IMR-90 (cell line): Measurements from ENCODE around the gene MOB2. TPM values are rescaled to one million over a fixed set of nuclear protein-coding genes. Genes with fewer than 3 reads are reported as not detected.
A peak's percentile ranks its signal among the peaks of the same experiment; 100 is the strongest.

Source experiments
- ATAC-seq: fragments of 200-7000 bp; cut with Tn5 transposase; 2 replicates; pipeline ENCODE4 v1.9.1; 2020; ENCODE audit warnings: low read depth, mild to moderate bottlenecking, moderate library complexity
- BruUV-seq: library from RNA; stranded (reverse); fragments of 400-500 nt; replicated peaks from 2 replicates; lab custom pipeline; 2021; lab: Mats Ljungman, UMichigan
- CTCF ChIA-PET: fragments of 300-600 bp; formaldehyde crosslinking; extraction: SDS; loops from one replicate; lab custom pipeline; 2021; ENCODE audit warnings: antibody characterized with exemption; lab: Yijun Ruan, JAX
- POLR2A ChIA-PET: fragments of 300-600 bp; sonication (Branson Sonifier 250); formaldehyde crosslinking; loops from one replicate; lab custom pipeline; 2022; ENCODE audit warnings: antibody characterized with exemption; ENCODE audit not compliant: unreplicated experiment; lab: Charles Lee
- DNase-seq: peaks from one replicate; pipeline ENCODE4 v3.0.0; 2013
- H2AFZ ChIP-seq: replicated peaks from 2 replicates; pipeline ENCODE3; 2013; ENCODE audit warnings: low read length, mild to moderate bottlenecking; ENCODE audit not compliant: poor library complexity
- H2AK5ac ChIP-seq: 2 replicates; pipeline ENCODE4 v1.6.1; 2013; ENCODE audit warnings: low read depth, low read length, inconsistent platforms
- H2AK9ac ChIP-seq: replicated peaks from 2 replicates; pipeline ENCODE3; 2013; ENCODE audit warnings: mild to moderate bottlenecking, low read depth, low read length, moderate library complexity; ENCODE audit not compliant: poor library complexity
- H2BK120ac ChIP-seq: 2 replicates; pipeline ENCODE4 v1.6.1; 2013; ENCODE audit warnings: low read depth, low read length, inconsistent platforms
- H2BK15ac ChIP-seq: 3 replicates; pipeline ENCODE4 v1.6.1; 2013; ENCODE audit warnings: low read depth, low read length, inconsistent platforms
- H2BK20ac ChIP-seq: 2 replicates; pipeline ENCODE4 v1.6.1; 2013; ENCODE audit warnings: low read depth, mild to moderate bottlenecking, inconsistent platforms, low read length, moderate library complexity
- H2BK5ac ChIP-seq: 2 replicates; pipeline ENCODE4 v1.6.1; 2013; ENCODE audit warnings: mild to moderate bottlenecking, low read depth, low read length, inconsistent platforms; ENCODE audit not compliant: poor library complexity, severe bottlenecking
- H3K14ac ChIP-seq: replicated peaks from 2 replicates; pipeline ENCODE4 v1.6.1; 2013; ENCODE audit warnings: low read depth, low read length, inconsistent platforms
- H3K18ac ChIP-seq: 2 replicates; pipeline ENCODE4 v1.6.1; 2013; ENCODE audit warnings: low read depth, low read length, control low read depth
- H3K23ac ChIP-seq: 2 replicates; pipeline ENCODE4 v1.6.1; 2013; ENCODE audit warnings: low read depth, low read length, inconsistent platforms
- H3K27ac ChIP-seq: 2 replicates; pipeline ENCODE4 v1.5.1; 2013; ENCODE audit warnings: mild to moderate bottlenecking, control low read depth, low read length; ENCODE audit not compliant: insufficient read depth
- H3K27me3 ChIP-seq: 2 replicates; pipeline ENCODE4 v1.6.1; 2013; ENCODE audit warnings: low read length; ENCODE audit not compliant: control insufficient read depth, insufficient read depth
- H3K36me3 ChIP-seq: 2 replicates; pipeline ENCODE4 v1.6.1; 2013; ENCODE audit warnings: low read length, mixed read lengths; ENCODE audit not compliant: control insufficient read depth, insufficient read depth
- H3K4ac ChIP-seq: 2 replicates; pipeline ENCODE4 v1.6.1; 2013; ENCODE audit warnings: low read depth, low read length, inconsistent platforms
- H3K4me1 ChIP-seq: 2 replicates; pipeline ENCODE4 v1.6.1; 2013; ENCODE audit warnings: low read length, mixed read lengths; ENCODE audit not compliant: control insufficient read depth, insufficient read depth
- H3K4me2 ChIP-seq: 2 replicates; pipeline ENCODE4 v1.6.1; 2013; ENCODE audit warnings: low read depth, mild to moderate bottlenecking, control low read depth, low read length, moderate library complexity
- H3K4me3 ChIP-seq: 2 replicates; pipeline ENCODE4 v1.5.1; 2013; ENCODE audit warnings: low read depth, mild to moderate bottlenecking, control low read depth, low read length, moderate library complexity; ENCODE audit not compliant: insufficient read depth
- H3K56ac ChIP-seq: 2 replicates; pipeline ENCODE4 v1.6.1; 2013; ENCODE audit warnings: low read length, inconsistent platforms; ENCODE audit not compliant: insufficient read depth; ENCODE audit errors: extremely low read depth
- H3K79me1 ChIP-seq, 2 experiments: 2 replicates each; pipeline ENCODE4 v1.6.1; 2013; ENCODE audit warnings: low read length in 2 of 2, inconsistent platforms in 1 of 2, low read depth in 1 of 2
- H3K9ac ChIP-seq: 2 replicates; pipeline ENCODE4 v1.6.1; 2013; ENCODE audit warnings: low read depth, low read length, control low read depth
- H3K9me1 ChIP-seq: 2 replicates; pipeline ENCODE4 v1.6.1; 2013; ENCODE audit warnings: low read length, inconsistent platforms; ENCODE audit not compliant: insufficient read depth
- H3K9me3 ChIP-seq: 2 replicates; pipeline ENCODE4 v1.6.1; 2013; ENCODE audit warnings: low read length; ENCODE audit not compliant: control insufficient read depth, insufficient read depth
- H4K20me1 ChIP-seq: 2 replicates; pipeline ENCODE4 v1.6.1; 2013; ENCODE audit warnings: low read length, inconsistent platforms; ENCODE audit not compliant: insufficient read depth
- H4K5ac ChIP-seq: 2 replicates; pipeline ENCODE4 v1.6.1; 2013; ENCODE audit warnings: mild to moderate bottlenecking, low read depth, low read length, control low read depth
- H4K8ac ChIP-seq, 2 experiments: 2 replicates each; pipeline ENCODE4 v1.6.1; 2013; ENCODE audit warnings: low read depth in 2 of 2, low read length in 2 of 2, control low read depth in 1 of 2, inconsistent platforms in 1 of 2
- H4K91ac ChIP-seq: 2 replicates; pipeline ENCODE4 v1.6.1; 2013; ENCODE audit warnings: low read depth, low read length, inconsistent platforms; ENCODE audit not compliant: insufficient read depth
- RFX5 ChIP-seq: IDR thresholded peaks from 2 replicates; pipeline ENCODE4 v1.8.0; 2012; ENCODE audit warnings: low read depth, mild to moderate bottlenecking, low read length, moderate library complexity
- WGBS, 2 experiments: methylation state at CpG; one replicate each; pipeline versions ENCODE4 v1.1.5 to v1.1.7; 2013; ENCODE audit warnings: missing lambda C conversion rate in 2 of 2; ENCODE audit not compliant: insufficient read length in 1 of 2; ENCODE audit errors: extremely low coverage in 2 of 2; 5-methylcytosine and 5-hydroxymethylcytosine counted together
- dilution Hi-C: fragments of 300-500 bp; cut with HindIII; formaldehyde crosslinking; loops from one replicate; pipeline ENCODE4 v1.14.3; 2018; ENCODE audit warnings: low sequenced_read_pairs; ENCODE audit not compliant: unreplicated experiment
- in situ Hi-C: fragments of 300-500 bp; cut with MboI; formaldehyde crosslinking; loops from 3 replicates; pipeline ENCODE4 v1.14.3; 2019; ENCODE audit warnings: low sequenced_read_pairs, inconsistent platforms, mixed read lengths
- intact Hi-C: fragments of 100-400 bp; cut with micrococcal nuclease; formaldehyde crosslinking; loops from 2 replicates; pipeline ENCODE4 v1.10.0; 2022
- polyA plus RNA-seq, 3 experiments: library from polyadenylated mRNA; depleted of rRNA; stranded (reverse); fragments of >200 nt; gene quantifications; 2 replicates each; pipeline ENCODE4 v1.2.3, GENCODE V29; 2012; ENCODE audit warnings: low replicate concordance in 1 of 3
- total RNA-seq: library from RNA; depleted of rRNA; stranded (reverse); fragments of >200 nt; gene quantifications from 2 replicates; pipeline ENCODE4 v1.2.3, GENCODE V29; 2012
- TF ChIP-seq, protein P1 (sequence below): conservative IDR thresholded peaks from 2 replicates; pipeline ENCODE4 v1.5.1; 2012; ENCODE audit warnings: mild to moderate bottlenecking, low read depth, low read length, improper control_type of control experiment

The MOB2 gene
- total and polyA plus RNA-seq, 2 of the 4 experiments (the other 2 are of a cell fraction), result 23.7 to 36.2 TPM

DNA sequence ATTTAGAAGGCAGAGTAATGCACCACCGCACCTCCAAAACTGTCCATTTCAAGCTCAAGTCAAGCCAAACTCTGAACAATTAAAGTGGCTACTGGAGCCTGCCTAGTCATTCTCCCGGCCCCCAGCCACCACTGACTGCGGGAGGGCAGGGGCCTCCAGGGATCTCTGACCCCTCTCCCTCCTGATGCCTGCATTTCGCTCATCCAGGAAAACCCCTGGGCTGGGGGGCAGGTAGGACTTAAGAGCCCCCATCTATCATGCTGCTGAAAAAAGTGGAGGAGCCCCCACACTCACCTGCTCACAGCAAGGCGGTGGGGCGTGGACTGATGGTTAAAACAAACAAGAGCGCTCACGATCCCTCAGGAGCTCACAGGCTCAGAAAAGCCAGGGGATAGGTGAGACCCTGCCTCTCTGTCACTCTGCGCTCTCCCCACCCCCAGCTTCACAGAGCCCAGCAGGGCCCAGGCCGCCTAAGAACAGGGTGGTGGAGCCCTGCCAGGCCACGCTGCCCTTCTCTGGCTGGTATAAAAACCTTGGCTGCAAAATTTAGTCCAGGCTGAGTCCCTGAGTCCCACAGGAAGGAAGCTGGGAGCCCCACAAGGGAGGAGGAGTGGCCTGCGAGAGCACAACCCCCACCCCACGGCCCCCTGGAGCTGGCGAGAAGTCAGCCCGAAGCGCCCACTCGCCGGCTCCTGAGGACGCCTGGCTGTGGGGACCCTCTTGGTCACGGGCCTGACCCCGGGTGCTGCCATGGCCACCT lies 21.0 kb upstream of the MOB2 start (continued):
- no peak for TF ChIP-seq RFX5

DNA sequence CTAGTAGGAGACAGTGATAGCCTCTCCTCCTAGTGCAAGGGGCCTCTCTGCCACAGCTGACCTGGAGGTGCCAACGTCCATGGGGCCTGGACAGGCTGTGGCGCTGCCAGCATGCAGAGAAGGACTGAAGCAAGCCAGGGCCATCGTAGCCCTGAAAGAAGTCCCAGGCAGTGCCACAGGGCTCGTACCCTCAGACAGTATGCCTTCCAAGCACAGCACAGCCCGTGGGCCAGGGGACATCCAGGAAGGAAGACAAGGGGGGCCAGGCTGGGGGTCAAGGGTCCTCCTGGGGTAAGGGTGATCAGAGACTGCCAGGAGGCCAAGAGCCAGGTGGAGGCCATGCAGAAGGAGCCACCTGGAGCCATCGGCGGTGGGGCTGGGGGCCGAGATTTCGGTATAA lies 20.4 kb upstream of the MOB2 start:
- BruUV-seq, result no TSS peak
- Histone ChIP-seq H3K27me3 (no peaks in the 10 kb centered on the region), H3K9ac (no peak overlapping the region), H3K14ac (no peak overlapping the region), H3K4me3 (no peak overlapping the region), H3K27ac (no peak overlapping the region), H3K9me1 (no peaks in the 10 kb centered on the region), H3K36me3 (no peaks in the 10 kb centered on the region), H2AK5ac (no peak overlapping the region), H3K79me1 (peaks cover 8 to 65% of the 10 kb centered on the region in 2 experiments), H3K18ac (no peak overlapping the region), H3K4ac (no peak overlapping the region), H4K5ac (no peak overlapping the region), H2BK5ac (no peak overlapping the region), H3K4me1 (no peaks in the 10 kb centered on the region; the same call in 1 of the 2 replicates), H2BK15ac (no peak overlapping the region), H4K20me1 (peaks cover 86% of the 10 kb centered on the region), H2BK20ac (no peak overlapping the region), H3K9me3 (no peaks in the 10 kb centered on the region), H3K4me2 (no peak overlapping the region), H4K8ac (no peak overlapping the region), H3K56ac (no peak overlapping the region), H2AFZ (no peak overlapping the region), H2AK9ac (peak overlapping the region; percentile 24), H3K23ac (no peak overlapping the region), H4K91ac (no peak overlapping the region), H2BK120ac (no peak overlapping the region)
- ChIA-PET POLR2A (no interaction called here), CTCF (no interaction called here)
- in situ Hi-C loops, result loop anchor here (25.0 kb wide), 1 partner anchor 295 kb away; the partner anchor contains the start of gene MUC5B
- TF ChIP-seq, protein P1, sequence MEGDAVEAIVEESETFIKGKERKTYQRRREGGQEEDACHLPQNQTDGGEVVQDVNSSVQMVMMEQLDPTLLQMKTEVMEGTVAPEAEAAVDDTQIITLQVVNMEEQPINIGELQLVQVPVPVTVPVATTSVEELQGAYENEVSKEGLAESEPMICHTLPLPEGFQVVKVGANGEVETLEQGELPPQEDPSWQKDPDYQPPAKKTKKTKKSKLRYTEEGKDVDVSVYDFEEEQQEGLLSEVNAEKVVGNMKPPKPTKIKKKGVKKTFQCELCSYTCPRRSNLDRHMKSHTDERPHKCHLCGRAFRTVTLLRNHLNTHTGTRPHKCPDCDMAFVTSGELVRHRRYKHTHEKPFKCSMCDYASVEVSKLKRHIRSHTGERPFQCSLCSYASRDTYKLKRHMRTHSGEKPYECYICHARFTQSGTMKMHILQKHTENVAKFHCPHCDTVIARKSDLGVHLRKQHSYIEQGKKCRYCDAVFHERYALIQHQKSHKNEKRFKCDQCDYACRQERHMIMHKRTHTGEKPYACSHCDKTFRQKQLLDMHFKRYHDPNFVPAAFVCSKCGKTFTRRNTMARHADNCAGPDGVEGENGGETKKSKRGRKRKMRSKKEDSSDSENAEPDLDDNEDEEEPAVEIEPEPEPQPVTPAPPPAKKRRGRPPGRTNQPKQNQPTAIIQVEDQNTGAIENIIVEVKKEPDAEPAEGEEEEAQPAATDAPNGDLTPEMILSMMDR, result no peak
- intact Hi-C loops, result no loop called here
- ATAC-seq (no peak), DNase-seq (no peak)
- dilution Hi-C loops, result no loop called here
- WGBS, 2 experiments, result 90% methylated on average over 6 of the region's 9 CpGs; no CpG with 5 or more reads in 1 of the 2 experiments
